AG09309 (cell line): ENCODE data around the gene CECR2.

ENCODE experiments used
- DNase-seq: peaks from one replicate; pipeline ENCODE4 v3.0.0-alpha.2; 2010; ENCODE audit warnings: low read depth
- H3K4me3 ChIP-seq: 2 replicates; pipeline ENCODE4 v1.5.1; 2011; ENCODE audit warnings: mild to moderate bottlenecking, low read depth, low read length, moderate library complexity; ENCODE audit not compliant: control insufficient read depth
- CTCF ChIP-seq: IDR thresholded peaks from 2 replicates; pipeline ENCODE4 v1.5.1; 2011; ENCODE audit warnings: mild to moderate bottlenecking, low read depth, low read length, inconsistent platforms; ENCODE audit not compliant: insufficient read depth, control insufficient read depth; ENCODE audit errors: missing control alignments

Gene CECR2

DNA sequence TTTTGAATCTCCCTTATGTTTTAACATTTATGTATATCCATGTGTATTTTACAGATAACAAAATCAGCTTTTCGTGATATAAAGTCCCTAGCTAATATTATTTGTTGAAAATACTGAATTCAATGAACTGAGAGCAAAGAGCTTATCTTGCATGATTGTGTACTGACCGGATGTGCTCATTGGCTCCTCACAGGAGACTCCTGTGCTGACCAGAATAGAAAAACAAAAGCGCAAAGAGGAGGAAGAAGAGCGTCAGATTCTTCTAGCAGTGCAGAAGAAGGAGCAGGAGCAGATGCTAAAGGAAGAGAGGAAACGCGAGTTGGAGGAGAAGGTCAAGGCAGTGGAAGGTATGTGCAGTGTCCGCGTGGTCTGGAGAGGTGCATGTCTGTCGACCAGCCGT is 154.7 kb downstream of the CECR2 start:
- H3K4me3 ChIP-seq = no peak overlapping the region
- no peak for TF ChIP-seq CTCF

GRCh38 chr22:17536269-17536668 is 167.0 kb downstream of the CECR2 start:
- no peak for DNase-seq
- TF ChIP-seq CTCF = no peak
- H3K4me3 ChIP-seq = no peak overlapping the region

More for the DNA sequence above, 154.7 kb downstream of the CECR2 start:
- no peak for DNase-seq

DNA sequence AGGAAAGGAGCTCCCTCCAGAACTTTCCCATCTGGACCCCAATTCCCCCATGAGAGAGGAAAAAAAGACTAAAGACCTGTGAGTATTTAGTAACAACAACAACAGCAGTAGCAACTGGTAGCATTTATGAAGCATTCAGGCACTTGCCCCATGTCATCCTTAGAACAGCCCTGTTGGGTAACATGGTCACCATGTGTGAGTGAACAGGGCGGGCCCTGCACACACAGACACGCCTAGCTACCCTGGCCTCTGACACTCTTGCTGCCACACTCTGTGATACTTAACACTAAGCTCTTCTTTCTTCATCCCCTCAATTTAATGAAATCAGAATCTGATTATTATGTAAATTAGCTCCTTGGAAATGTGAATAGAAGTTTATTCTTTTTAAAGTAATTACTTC is 167.9 kb downstream of the CECR2 start:
- TF ChIP-seq CTCF = no peak
- DNase-seq = no peak
- no peak overlapping the region for H3K4me3 ChIP-seq

- no peak for TF ChIP-seq CTCF
- H3K4me3 ChIP-seq = no peak overlapping the region
- DNase-seq = no peak
Measured at GRCh38 chr22:17540481-17540880, 171.2 kb downstream of the CECR2 start.

GRCh38 chr22:17541476-17541875 is 172.2 kb downstream of the CECR2 start:
- TF ChIP-seq CTCF = no peak
- H3K4me3 ChIP-seq = no peak overlapping the region

GRCh38 chr22:17542452-17542851 is 173.2 kb downstream of the CECR2 start:
- DNase-seq = no peak
- no peak overlapping the region for H3K4me3 ChIP-seq
- no peak for TF ChIP-seq CTCF

More at GRCh38 chr22:17541476-17541875, 172.2 kb downstream of the CECR2 start:
- no peak for DNase-seq
